Breast epithelium (tissue), 4 donors: ENCODE data around the gene SMIM1. TPM values are rescaled to one million over a fixed set of nuclear protein-coding genes. Genes with fewer than 3 reads are reported as not detected.
A peak's percentile ranks its signal among the peaks of the same experiment; 100 is the strongest.

Experiments used
- DNase-seq, 2 donors: peaks; one replicate each; pipeline ENCODE4 v3.0.0-alpha.2; 2019; ENCODE audit warnings: low spot score in 2 of 2
- H3K27ac ChIP-seq, 2 donors: fragments of 200-600 bp; sonication (generic) in 1 of 2; one replicate each; pipeline ENCODE4 v1.5.1; 2016 to 2019; ENCODE audit warnings: mild to moderate bottlenecking in 1 of 2
- H3K27me3 ChIP-seq, 2 donors: fragments of 200-600 bp; sonication (generic) in 1 of 2; one replicate each; pipeline versions ENCODE4 v1.5.1 to v1.6.0; 2017 to 2019; ENCODE audit warnings: control low read depth in 1 of 2, mild to moderate bottlenecking in 1 of 2
- H3K36me3 ChIP-seq: fragments of 200-600 bp; one replicate; pipeline ENCODE4 v1.5.1; 2019
- H3K4me1 ChIP-seq, 2 donors: fragments of 200-600 bp; sonication (generic); one replicate each; pipeline ENCODE4 v1.5.1; 2016 to 2019; ENCODE audit warnings: control low read depth in 1 of 2
- H3K4me3 ChIP-seq, 3 donors: fragments of 200-600 bp; sonication (generic); 1 replicate in 2 of 3; 2 replicates in 1 of 3; pipeline ENCODE4 v1.5.1; 2016 to 2019; ENCODE audit warnings: mild to moderate bottlenecking in 3 of 3, moderate library complexity in 2 of 3
- H3K9me3 ChIP-seq, 2 donors: fragments of 200-600 bp; sonication (generic) in 1 of 2; one replicate each; pipeline ENCODE4 v1.5.1; 2016 to 2019; ENCODE audit warnings: control low read depth in 1 of 2
- CTCF ChIP-seq, 3 donors: fragments of 450-650 bp; IDR thresholded peaks; one replicate each; pipeline ENCODE4 v1.5.1; 2016 to 2017; ENCODE audit warnings: antibody characterized with exemption in 3 of 3, mild to moderate bottlenecking in 3 of 3, moderate library complexity in 3 of 3
- POLR2A ChIP-seq: fragments of 450-650 bp; IDR thresholded peaks from one replicate; pipeline ENCODE4 v1.6.1; 2016; ENCODE audit warnings: antibody characterized with exemption, mild to moderate bottlenecking, moderate library complexity
- POLR2AphosphoS5 ChIP-seq, 3 donors: sonication (generic); formaldehyde crosslinking; IDR thresholded peaks; one replicate each; pipeline ENCODE4 v1.6.1; 2017; ENCODE audit warnings: antibody characterized with exemption in 3 of 3
- intact Hi-C: fragments of 100-400 bp; cut with DNase I; formaldehyde crosslinking; loops from one replicate; pipeline ENCODE4 v1.15.1; 2023; ENCODE audit warnings: low total_unique reads
- total RNA-seq, 3 donors: library from RNA; depleted of rRNA; stranded (reverse); fragments of >200 nt; gene quantifications; one replicate each; pipeline ENCODE4 v1.1.0, GENCODE V29; 2016

The SMIM1 gene
- total RNA-seq, 3 donors from 2014 or later, result 1.3 to 4.7 (median 4.6) TPM

- peak in 1 of 2 donors; percentile 33 for DNase-seq
- TF ChIP-seq CTCF (IDR thresholded peaks at IDR 0.05) (peak in 1 of 3 donors; percentile 43), POLR2AphosphoS5 (IDR thresholded peaks at IDR 0.05) (no peak), POLR2A (no peak)
- no peak overlapping the region for H3K4me3 ChIP-seq
- H3K27me3 ChIP-seq, result no peaks in the 10 kb centered on the region
- H3K36me3 ChIP-seq, result peaks cover 5% of the 10 kb centered on the region
- H3K4me1 ChIP-seq, result peaks cover 0 to 6% of the 10 kb centered on the region in 2 donors
- intact Hi-C loops, result no loop called here
- H3K9me3 ChIP-seq, result no peaks in the 10 kb centered on the region
- H3K27ac ChIP-seq, result no peak overlapping the region
These were observed 13.1 kb downstream of the SMIM1 start for GRCh38 chr1:3785456-3786157.

- Histone ChIP-seq H3K27ac (no peak overlapping the region), H3K27me3 (no peaks in the 10 kb centered on the region), H3K9me3 (no peaks in the 10 kb centered on the region), H3K36me3 (peaks cover 5% of the 10 kb centered on the region), H3K4me1 (peaks cover 0 to 6% of the 10 kb centered on the region in 2 donors), H3K4me3 (no peak overlapping the region)
- TF ChIP-seq CTCF (IDR thresholded peaks at IDR 0.05), result no peak
- DNase-seq, result no peak
- intact Hi-C loops, result no loop called here
These were observed 14.2 kb downstream of the SMIM1 start for GRCh38 chr1:3786468-3787348.

- no peak overlapping the region for H3K4me3 ChIP-seq
- intact Hi-C loops, result no loop called here
These were observed 14.8 kb downstream of the SMIM1 start for GRCh38 chr1:3787349-3787715.

GRCh38 chr1:3787745-3788605 is 15.4 kb downstream of the SMIM1 start:
- no peak overlapping the region for H3K4me3 ChIP-seq
- no peaks in the 10 kb centered on the region for H3K9me3 ChIP-seq
- peaks cover 0 to 6% of the 10 kb centered on the region in 2 donors for H3K4me1 ChIP-seq
- intact Hi-C loops, result no loop called here
- TF ChIP-seq POLR2AphosphoS5 (IDR thresholded peaks at IDR 0.05), result no peak
- TF ChIP-seq CTCF (IDR thresholded peaks at IDR 0.05), result no peak
- TF ChIP-seq POLR2A, result no peak
- peaks cover 5% of the 10 kb centered on the region for H3K36me3 ChIP-seq
- DNase-seq, result no peak
- H3K27me3 ChIP-seq, result no peaks in the 10 kb centered on the region
- H3K27ac ChIP-seq, result peak overlapping the region in 1 of 2 donors; percentile 17

More at GRCh38 chr1:3787349-3787715, 14.8 kb downstream of the SMIM1 start:
- H3K36me3 ChIP-seq, result peaks cover 5% of the 10 kb centered on the region
- no peaks in the 10 kb centered on the region for H3K27me3 ChIP-seq
- no peak overlapping the region for H3K27ac ChIP-seq
- H3K4me1 ChIP-seq, result peaks cover 0 to 6% of the 10 kb centered on the region in 2 donors
- DNase-seq, result no peak
- no peaks in the 10 kb centered on the region for H3K9me3 ChIP-seq
- TF ChIP-seq POLR2A (no peak), CTCF (IDR thresholded peaks at IDR 0.05) (no peak), POLR2AphosphoS5 (IDR thresholded peaks at IDR 0.05) (no peak)
